Tibial artery (tissue), 4 donors: ENCODE measurements around the gene RNF10.

Source experiments
- DNase-seq, 2 donors: peaks; one replicate each; pipeline ENCODE4 v3.0.0-alpha.2; 2019
- H3K27ac ChIP-seq, 2 donors: fragments of 200-600 bp; sonication (generic) in 1 of 2; 1 replicate in 1 of 2; 2 replicates in 1 of 2; pipeline ENCODE4 v1.5.1; 2018 to 2019; ENCODE audit warnings: mild to moderate bottlenecking in 1 of 2
- H3K27me3 ChIP-seq, 2 donors: fragments of 200-600 bp; sonication (generic) in 1 of 2; one replicate each; pipeline versions ENCODE4 v1.5.1 to v1.6.0; 2016 to 2019
- H3K36me3 ChIP-seq, 3 donors: fragments of 200-600 bp; sonication (generic) in 2 of 3; one replicate each; pipeline ENCODE4 v1.5.1; 2016 to 2019; ENCODE audit warnings: mild to moderate bottlenecking in 2 of 3
- H3K4me1 ChIP-seq, 4 donors: fragments of 200-600 bp; sonication (generic) in 2 of 4; 1 replicate in 3 of 4; 2 replicates in 1 of 4; pipeline ENCODE4 v1.5.1; 2016 to 2019
- H3K4me3 ChIP-seq, 2 donors: fragments of 200-600 bp; sonication (generic) in 1 of 2; 1 replicate in 1 of 2; 2 replicates in 1 of 2; pipeline ENCODE4 v1.5.1; 2018 to 2019; ENCODE audit warnings: mild to moderate bottlenecking in 2 of 2
- H3K9me3 ChIP-seq, 3 donors: fragments of 200-600 bp; sonication (generic) in 1 of 3; one replicate each; pipeline ENCODE4 v1.5.1; 2016 to 2019
- intact Hi-C: fragments of 100-400 bp; cut with DNase I; formaldehyde crosslinking; loops from one replicate; pipeline ENCODE4 v1.15.0; 2023; ENCODE audit warnings: low total_unique reads
- TF ChIP-seq, protein P1 (sequence below), 2 experiments: fragments of 200-600 bp in 1 of 2; fragments of 450-650 bp in 1 of 2; IDR thresholded peaks; one replicate each; pipeline ENCODE4 v1.5.1; 2017 to 2019; ENCODE audit warnings: antibody characterized with exemption in 2 of 2, mild to moderate bottlenecking in 1 of 2, moderate library complexity in 1 of 2

The RNF10 gene

DNA sequence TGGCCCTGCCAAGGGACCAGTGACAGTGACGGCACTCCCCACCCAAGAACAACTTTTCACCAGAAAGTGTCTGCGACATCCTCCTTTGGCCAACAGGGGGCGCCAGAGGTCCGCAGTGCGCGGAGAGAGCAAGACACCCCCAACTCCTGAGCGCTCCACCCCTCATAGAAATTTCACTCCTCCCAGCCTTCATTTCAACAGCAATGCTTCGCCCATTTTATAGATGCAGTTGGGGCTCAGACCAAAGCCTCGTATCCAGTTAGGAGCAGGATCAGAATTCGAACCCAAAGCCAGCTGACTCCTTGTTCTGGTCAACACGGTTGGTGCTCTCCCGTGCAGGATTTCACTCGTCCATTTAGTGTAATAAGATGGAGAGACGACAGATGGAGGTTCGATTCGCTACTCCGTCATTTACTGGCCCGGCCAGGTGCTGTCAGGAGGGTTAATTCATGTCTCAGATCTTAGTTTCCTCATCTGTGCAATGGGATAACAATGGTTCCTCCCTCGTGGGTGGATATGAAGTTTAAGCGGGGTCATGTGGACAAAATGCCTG, 49.4 kb downstream of the RNF10 start:
- Histone ChIP-seq H3K36me3 (peaks cover under 1 to 15% (median 13%) of the 10 kb centered on the region in 3 donors), H3K27me3 (no peaks in the 10 kb centered on the region), H3K4me1 (peaks cover 0 to 36% (median 22%) of the 10 kb centered on the region in 4 donors), H3K4me3 (peak overlapping the region in 1 of 2 donors; percentile 55), H3K27ac (no peak overlapping the region), H3K9me3 (no peaks in the 10 kb centered on the region)
- TF ChIP-seq, protein P1, sequence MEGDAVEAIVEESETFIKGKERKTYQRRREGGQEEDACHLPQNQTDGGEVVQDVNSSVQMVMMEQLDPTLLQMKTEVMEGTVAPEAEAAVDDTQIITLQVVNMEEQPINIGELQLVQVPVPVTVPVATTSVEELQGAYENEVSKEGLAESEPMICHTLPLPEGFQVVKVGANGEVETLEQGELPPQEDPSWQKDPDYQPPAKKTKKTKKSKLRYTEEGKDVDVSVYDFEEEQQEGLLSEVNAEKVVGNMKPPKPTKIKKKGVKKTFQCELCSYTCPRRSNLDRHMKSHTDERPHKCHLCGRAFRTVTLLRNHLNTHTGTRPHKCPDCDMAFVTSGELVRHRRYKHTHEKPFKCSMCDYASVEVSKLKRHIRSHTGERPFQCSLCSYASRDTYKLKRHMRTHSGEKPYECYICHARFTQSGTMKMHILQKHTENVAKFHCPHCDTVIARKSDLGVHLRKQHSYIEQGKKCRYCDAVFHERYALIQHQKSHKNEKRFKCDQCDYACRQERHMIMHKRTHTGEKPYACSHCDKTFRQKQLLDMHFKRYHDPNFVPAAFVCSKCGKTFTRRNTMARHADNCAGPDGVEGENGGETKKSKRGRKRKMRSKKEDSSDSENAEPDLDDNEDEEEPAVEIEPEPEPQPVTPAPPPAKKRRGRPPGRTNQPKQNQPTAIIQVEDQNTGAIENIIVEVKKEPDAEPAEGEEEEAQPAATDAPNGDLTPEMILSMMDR (IDR thresholded peaks at IDR 0.05): peak; percentile 87 to 88
- peak; percentile 56 to 73 for DNase-seq
- intact Hi-C loops: loop anchor here (5.0 to 10.0 kb wide), 5 partner anchors 64 to 521 kb away; partner anchors contain the start of gene UNC119B

DNA sequence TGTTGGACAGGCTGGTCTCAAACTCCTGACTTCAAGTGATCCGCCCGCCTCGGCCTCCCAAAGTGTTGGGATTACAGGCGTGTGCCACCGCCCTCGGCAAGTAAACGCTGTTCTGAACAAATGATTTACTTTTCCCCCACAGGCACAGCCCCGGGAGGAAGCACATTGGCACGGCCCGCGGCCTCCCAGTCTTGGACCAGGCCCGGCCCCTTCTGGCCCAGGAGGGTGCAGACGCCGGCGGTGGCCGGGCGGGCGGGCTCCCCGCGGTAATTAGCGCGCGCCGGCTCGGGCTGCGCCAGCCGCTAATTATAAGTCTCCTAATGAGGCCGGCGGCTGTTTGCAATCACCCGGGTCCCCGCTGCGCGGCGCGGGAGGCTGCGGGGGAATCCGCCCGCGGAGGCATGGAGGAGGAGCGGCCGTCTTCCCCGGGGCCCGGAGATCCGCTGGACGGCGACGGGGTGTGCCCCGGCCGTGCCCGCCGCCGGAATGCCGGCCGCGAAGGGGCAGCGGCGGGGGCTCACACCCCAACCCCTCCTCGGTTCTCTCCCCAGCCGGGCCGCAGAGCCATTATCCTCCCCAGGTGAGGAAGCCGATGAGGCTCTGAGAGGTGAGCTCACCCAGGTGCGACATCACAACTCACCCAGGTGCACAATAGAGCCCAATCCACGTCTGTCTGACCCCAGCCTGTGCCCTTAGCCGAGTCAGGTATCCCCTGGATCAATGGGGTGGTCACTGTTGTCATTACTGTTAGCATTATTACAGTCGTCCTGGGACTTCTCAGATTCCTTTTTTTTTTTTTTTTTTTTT, 50.4 kb downstream of the RNF10 start:
- intact Hi-C loops: loop anchor here (5.0 to 10.0 kb wide), 5 partner anchors 63 to 520 kb away; partner anchors contain the start of gene UNC119B

DNA sequence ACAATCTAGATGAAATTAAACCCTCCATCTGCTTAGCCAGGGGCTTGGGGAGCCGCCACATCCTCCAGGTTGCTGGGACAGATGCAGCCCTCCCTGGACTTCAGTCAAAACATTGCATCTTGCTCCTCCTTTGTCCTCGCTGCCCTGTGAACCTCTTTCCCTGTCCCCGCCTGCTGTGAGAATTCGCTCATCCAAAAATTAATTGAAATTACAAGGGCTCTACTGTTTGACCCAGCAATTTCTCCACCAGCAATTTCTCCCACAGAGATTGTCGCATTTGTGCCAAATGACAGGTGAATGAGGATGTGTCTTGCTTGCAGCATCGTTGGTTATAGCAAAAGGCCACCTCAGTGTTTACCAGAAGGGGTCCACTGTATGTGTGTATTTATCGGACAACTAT, 52.0 kb downstream of the RNF10 start:
- intact Hi-C loops: loop anchor here (10.0 kb wide), 1 partner anchor 519 kb away; no protein-coding TSS in a partner anchor
- Histone ChIP-seq H3K4me3 (no peak overlapping the region), H3K27me3 (no peaks in the 10 kb centered on the region), H3K4me1 (peaks cover 0 to 34% (median 18%) of the 10 kb centered on the region in 4 donors), H3K27ac (no peak overlapping the region), H3K36me3 (no peaks in the 10 kb centered on the region), H3K9me3 (no peaks in the 10 kb centered on the region)
- TF ChIP-seq, protein P1 (IDR thresholded peaks at IDR 0.05): no peak
- DNase-seq: no peak

More for the DNA sequence above, 50.4 kb downstream of the RNF10 start:
- Histone ChIP-seq H3K4me1 (peaks cover 0 to 43% (median 25%) of the 10 kb centered on the region in 4 donors), H3K36me3 (peaks cover 0 to 5% (median 3%) of the 10 kb centered on the region in 3 donors), H3K27ac (peak overlapping the region in 1 of 2 donors; percentile 27), H3K27me3 (no peaks in the 10 kb centered on the region), H3K9me3 (no peaks in the 10 kb centered on the region), H3K4me3 (peak overlapping the region; percentile 44 to 55)
- TF ChIP-seq, protein P1 (IDR thresholded peaks at IDR 0.05): peak; percentile 20 to 28
- peak; percentile 41 to 75 for DNase-seq

DNA sequence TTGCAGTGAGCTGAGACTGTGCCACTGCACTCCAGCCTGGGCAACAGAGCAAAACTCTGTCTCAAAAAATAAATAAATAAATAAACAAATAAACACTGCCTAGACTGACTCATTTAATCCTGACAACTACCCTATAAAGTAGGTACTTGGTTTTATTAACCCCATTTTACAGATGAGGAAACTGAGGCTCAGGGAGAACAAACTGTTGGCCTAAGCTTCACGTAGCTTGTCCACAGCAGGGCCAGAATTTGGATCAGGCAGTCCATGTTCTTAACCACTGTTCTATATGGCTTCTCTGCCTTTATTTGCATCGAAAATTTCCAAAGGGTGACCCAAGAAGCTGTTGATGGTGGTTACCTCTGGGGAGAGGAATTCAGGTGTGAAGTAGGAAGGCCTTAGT, 52.7 kb downstream of the RNF10 start:
- no peak for DNase-seq
- TF ChIP-seq, protein P1 (IDR thresholded peaks at IDR 0.05): no peak
- no peak overlapping the region for H3K4me3 ChIP-seq
- no peaks in the 10 kb centered on the region for H3K27me3 ChIP-seq
- H3K27ac ChIP-seq: no peak overlapping the region
- H3K36me3 ChIP-seq: no peaks in the 10 kb centered on the region
- no peaks in the 10 kb centered on the region for H3K9me3 ChIP-seq
- H3K4me1 ChIP-seq: peaks cover 0 to 31% (median 17%) of the 10 kb centered on the region in 4 donors
- intact Hi-C loops: loop anchor here (10.0 kb wide), 1 partner anchor 518 kb away; no protein-coding TSS in a partner anchor

DNA sequence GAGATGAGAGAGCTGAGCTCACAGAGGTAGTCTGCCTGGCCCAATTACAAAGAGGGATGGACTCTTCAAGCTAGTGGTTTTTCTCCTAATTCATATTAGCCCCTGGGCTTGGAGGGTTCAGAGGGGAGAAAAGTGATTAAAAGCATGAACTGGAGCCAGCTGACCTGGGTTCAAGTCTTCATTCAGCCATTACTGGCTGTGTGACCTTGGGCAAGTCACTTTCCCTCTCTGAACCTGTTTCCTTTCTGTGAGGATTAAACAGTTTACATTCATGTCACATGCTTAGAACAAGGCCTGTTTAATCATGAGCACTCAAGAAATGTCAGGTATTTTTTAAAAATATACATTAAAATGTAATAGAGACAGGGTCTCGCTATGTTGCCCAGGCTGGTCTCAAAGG, 54.2 kb downstream of the RNF10 start:
- no peak overlapping the region for H3K4me3 ChIP-seq
- H3K27me3 ChIP-seq: no peaks in the 10 kb centered on the region
- H3K36me3 ChIP-seq: no peaks in the 10 kb centered on the region
- intact Hi-C loops: loop anchor here (10.0 kb wide), 1 partner anchor 516 kb away; no protein-coding TSS in a partner anchor
- no peaks in the 10 kb centered on the region for H3K9me3 ChIP-seq
- peaks cover 0 to 23% (median 14%) of the 10 kb centered on the region in 4 donors for H3K4me1 ChIP-seq
- no peak for DNase-seq
- TF ChIP-seq, protein P1 (IDR thresholded peaks at IDR 0.05): no peak
- no peak overlapping the region for H3K27ac ChIP-seq
